ENCODE data around the gene PON1. TPM values are rescaled to one million over a fixed set of nuclear protein-coding genes. Genes with fewer than 3 reads are reported as not detected.

PON1 gene
- total and polyA plus RNA-seq, 2 of the 8 experiments (the other 6 are each of a cell fraction or from before 2014, with no cell fraction given), result not detected

- TF ChIP-seq SIX5 (IDR thresholded peaks at IDR 0.05; ENCODE audit: low read depth, low read length) (no peak), CHD2 (IDR thresholded peaks at IDR 0.05; ENCODE audit: low read length) (no peak), HDAC6 (IDR thresholded peaks at IDR 0.05; ENCODE audit: low read depth, low read length) (no peak), SP2 (IDR thresholded peaks at IDR 0.05; ENCODE audit: low read length) (no peak), CBX8 (IDR thresholded peaks at IDR 0.05; ENCODE audit: borderline replicate concordance, low read depth, low read length) (no peak), USF2 (IDR thresholded peaks at IDR 0.05; ENCODE audit: low read length) (no peak), RAD21 (IDR thresholded peaks at IDR 0.05 in 1 of 2, conservative IDR thresholded peaks at IDR 0.05 in 1 of 2; ENCODE audit: low read depth in 2 of 2, low read length in 2 of 2) (no peak), RNF2 (IDR thresholded peaks at IDR 0.05; ENCODE audit: borderline replicate concordance, low read depth, low read length, missing control alignments, poor library complexity, severe bottlenecking) (no peak)
- H3K9ac ChIP-seq (replicated peaks in 1 of 4; ENCODE audit: extremely low read depth in 1 of 4, low read depth in 3 of 4, low read length in 3 of 4), result no peak overlapping the region
Measured at GRCh38 chr7:95295397-95295796, 28.9 kb downstream of the PON1 start.

More at GRCh38 chr7:95295397-95295796, 28.9 kb downstream of the PON1 start:
- no peak overlapping the region for H2BK120ac ChIP-seq (replicated peaks; ENCODE audit: low read depth, low read length)
- no peaks in the 10 kb centered on the region for H3K79me2 ChIP-seq (ENCODE audit: control insufficient read depth in 1 of 2, insufficient read depth in 2 of 2, low read length in 2 of 2)
- no peak overlapping the region for H4K5ac ChIP-seq (ENCODE audit: insufficient read length, low read depth, low read length)
- H3K56ac ChIP-seq (replicated peaks; ENCODE audit: insufficient read length, low read depth, low read length), result no peak overlapping the region
- H2AK5ac ChIP-seq (ENCODE audit: low read depth, low read length), result no peak overlapping the region
- H2BK5ac ChIP-seq (ENCODE audit: low read depth, low read length), result no peak overlapping the region
- H3K23me2 ChIP-seq (ENCODE audit: low read depth, low read length), result no peaks in the 10 kb centered on the region
- no peak overlapping the region for H2BK20ac ChIP-seq (ENCODE audit: low read length)
- H3K27ac ChIP-seq (ENCODE audit: low read depth, low read length), result no peak overlapping the region
- FAIRE-seq, result no peak
- H3K4me2 ChIP-seq (ENCODE audit: insufficient read depth in 1 of 2, low read depth in 2 of 2, low read length in 2 of 2), result no peak overlapping the region
- no peak overlapping the region for H2AFZ ChIP-seq (ENCODE audit: low read length)
- H3K36me3 ChIP-seq (ENCODE audit: control insufficient read depth in 2 of 4, insufficient read depth in 4 of 4, low read length in 3 of 4), result peaks cover 0 to 5% (median under 1%) of the 10 kb centered on the region in 4 experiments; a peak in 3 of 8 replicates
- no peaks in the 10 kb centered on the region for H3K79me1 ChIP-seq (ENCODE audit: low read depth, low read length)
- H3K4me3 ChIP-seq (ENCODE audit: extremely low read depth in 1 of 4, insufficient read depth in 2 of 4, low read depth in 3 of 4, low read length in 4 of 4), result no peak overlapping the region
- H3K27me3 ChIP-seq (replicated peaks in 1 of 4; ENCODE audit: control insufficient read depth in 3 of 4, extremely low read depth in 1 of 4, insufficient read depth in 3 of 4, low read length in 3 of 4), result no peaks in the 10 kb centered on the region
- DNase-seq (ENCODE audit: low read depth in 1 of 2, low spot score in 2 of 2), result no peak
- no peaks in the 10 kb centered on the region for H3K9me3 ChIP-seq (ENCODE audit: insufficient read depth in 2 of 2, low read depth in 1 of 2, low read length in 1 of 2)
- no peaks in the 10 kb centered on the region for H3K4me1 ChIP-seq (replicated peaks in 1 of 4; ENCODE audit: control insufficient read depth in 3 of 4, insufficient read depth in 4 of 4, low read length in 3 of 4)
- no peak overlapping the region for H2BK12ac ChIP-seq (ENCODE audit: low read depth, low read length)
- no peaks in the 10 kb centered on the region for H4K20me1 ChIP-seq (replicated peaks in 1 of 2; ENCODE audit: control insufficient read depth in 1 of 2, insufficient read depth in 2 of 2, low read length in 2 of 2)
- ChIA-PET POLR2A (ENCODE audit: partially characterized antibody) (no interaction called here), CTCF (ENCODE audit: partially characterized antibody) (interaction anchor here (1.1 to 1.5 kb wide), 4 partner anchors 9 to 1007 kb away, joined by 3 to 4 read pairs (median 3); no protein-coding TSS in a partner anchor)
- no peak overlapping the region for H3K23ac ChIP-seq (ENCODE audit: insufficient read length)
- H4K91ac ChIP-seq (replicated peaks; ENCODE audit: insufficient read length, low read length), result no peak overlapping the region
- H3K18ac ChIP-seq (ENCODE audit: extremely low read depth, low read length), result no peak overlapping the region
- no peak overlapping the region for H2BK15ac ChIP-seq (ENCODE audit: low read length)
- no peak overlapping the region for H3K4ac ChIP-seq (replicated peaks; ENCODE audit: insufficient read length, low read depth, low read length)
- H4K8ac ChIP-seq (ENCODE audit: extremely low read depth, insufficient read depth, low read length), result no peak overlapping the region
- H3K14ac ChIP-seq (ENCODE audit: insufficient read length), result no peak overlapping the region

Measured in H1 (cell line).